AG09309 (cell line): Measurements from ENCODE around the gene SOWAHB.

Source experiments
- DNase-seq: peaks from one replicate; pipeline ENCODE4 v3.0.0-alpha.2; 2010; ENCODE audit warnings: low read depth
- H3K4me3 ChIP-seq: 2 replicates; pipeline ENCODE4 v1.5.1; 2011; ENCODE audit warnings: mild to moderate bottlenecking, low read depth, low read length, moderate library complexity; ENCODE audit not compliant: control insufficient read depth
- CTCF ChIP-seq: IDR thresholded peaks from 2 replicates; pipeline ENCODE4 v1.5.1; 2011; ENCODE audit warnings: mild to moderate bottlenecking, low read depth, low read length, inconsistent platforms; ENCODE audit not compliant: insufficient read depth, control insufficient read depth; ENCODE audit errors: missing control alignments

Gene SOWAHB

DNA sequence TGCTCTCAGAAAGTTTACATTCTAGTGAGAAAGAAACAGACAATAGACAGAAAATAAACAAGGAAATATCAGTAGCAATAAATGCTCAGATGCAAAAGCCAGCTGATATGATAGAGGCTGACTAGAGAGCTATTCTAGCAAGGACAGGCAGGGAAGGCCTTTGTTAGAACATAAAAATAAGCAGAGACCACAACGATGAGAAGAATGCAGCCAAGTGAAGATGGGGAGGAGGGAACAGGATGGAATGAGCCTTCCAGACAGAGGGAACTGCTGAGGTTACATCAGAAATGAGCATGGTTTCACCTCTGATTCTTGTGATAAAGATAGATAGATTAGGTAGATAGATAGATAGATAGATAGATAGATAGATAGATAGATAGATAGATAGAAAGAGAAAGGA lies 7.6 kb upstream of the SOWAHB start:
- peak; percentile 44 for DNase-seq
- no peak overlapping the region for H3K4me3 ChIP-seq
- TF ChIP-seq CTCF, result no peak

DNA sequence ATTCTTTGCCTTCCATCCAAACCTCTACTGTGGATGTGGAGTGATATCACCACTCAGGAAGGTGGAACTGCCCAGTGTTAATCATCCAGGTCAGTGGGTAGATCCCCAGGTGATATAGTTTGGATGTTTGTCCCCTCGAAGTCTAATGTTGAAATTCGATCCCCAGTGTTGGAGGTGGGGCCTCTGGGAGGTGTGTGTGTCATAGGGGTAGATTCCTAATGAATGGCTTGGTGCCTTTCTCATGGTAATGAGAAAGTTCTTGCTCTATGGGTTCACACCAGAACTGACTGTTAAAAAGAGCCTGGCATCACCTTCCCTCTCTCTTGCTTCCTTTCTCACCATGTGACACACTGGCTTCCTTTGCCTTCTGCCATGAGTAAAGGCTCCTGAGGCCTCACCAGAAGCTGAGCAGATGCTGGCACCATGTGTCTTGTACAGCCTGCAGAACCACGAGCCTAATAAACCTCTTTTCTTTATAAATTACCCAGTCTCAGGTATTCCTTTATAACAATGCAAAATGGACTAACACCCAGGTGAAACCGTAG lies 6.8 kb upstream of the SOWAHB start:
- no peak for DNase-seq
- no peak overlapping the region for H3K4me3 ChIP-seq
- TF ChIP-seq CTCF, result no peak

DNA sequence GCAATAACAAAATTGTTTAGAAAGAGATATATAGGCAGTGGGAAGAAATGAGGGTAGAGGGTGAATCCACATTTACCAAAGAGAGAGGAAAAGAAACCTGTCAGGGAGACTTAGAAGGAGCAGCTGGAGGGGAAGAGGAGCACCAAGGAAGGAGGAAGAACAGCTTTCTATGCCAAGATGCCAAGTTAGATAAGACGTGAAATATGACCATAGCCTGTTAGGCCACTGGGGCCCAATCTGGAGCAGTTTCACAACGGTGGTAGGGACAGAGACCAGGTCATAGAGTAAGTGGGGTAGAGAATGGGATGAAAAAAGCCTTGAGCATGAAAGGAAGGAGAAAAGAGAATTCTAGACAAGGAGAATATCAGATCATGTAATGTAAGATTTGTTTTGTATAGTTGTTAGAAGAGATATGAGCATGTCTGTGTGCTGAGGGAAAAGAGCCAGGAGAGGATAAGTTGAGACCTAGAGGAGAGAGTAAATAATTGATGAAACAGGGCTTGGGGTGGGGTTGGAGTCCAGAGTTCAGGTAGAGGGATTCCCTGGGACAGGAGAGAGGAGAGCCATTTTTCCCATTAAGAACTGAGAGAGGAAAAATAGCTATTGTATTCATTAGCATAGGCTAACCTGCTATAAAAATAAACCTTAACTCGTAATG lies 4.4 kb upstream of the SOWAHB start:
- TF ChIP-seq CTCF, result no peak
- H3K4me3 ChIP-seq, result no peak overlapping the region
- DNase-seq, result no peak

DNA sequence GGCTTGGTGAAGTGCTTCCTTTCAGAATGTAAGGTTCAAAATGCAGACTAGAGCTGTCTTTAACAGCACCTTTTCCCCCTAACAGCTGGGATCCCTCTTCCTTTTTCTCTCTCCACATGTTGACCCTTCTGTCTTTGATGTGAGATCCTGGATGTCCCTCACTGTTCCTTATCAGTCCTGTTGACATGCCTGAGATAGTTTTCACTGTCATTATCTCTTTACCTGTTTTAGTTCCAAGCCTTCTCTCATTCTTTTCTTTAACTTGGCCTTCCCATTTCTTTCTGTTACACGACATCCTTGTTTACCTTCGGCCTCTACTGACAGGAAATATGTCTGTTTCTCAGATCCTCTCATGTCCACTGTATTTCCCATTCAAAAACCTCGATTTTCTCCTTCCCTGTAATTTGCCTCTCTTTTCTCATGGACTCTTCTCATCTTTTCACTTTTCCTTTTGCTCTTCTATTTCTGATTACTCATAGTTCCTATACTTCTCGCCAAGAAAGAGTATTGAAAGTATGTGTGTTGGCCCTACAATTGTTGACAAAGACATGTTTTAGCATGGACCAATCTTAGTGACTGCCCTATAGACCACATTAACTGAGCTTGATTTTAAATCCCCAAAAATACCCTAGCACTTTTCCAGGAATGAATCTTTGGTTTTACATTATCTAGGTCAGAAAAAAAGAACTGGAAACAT lies 1.2 kb upstream of the SOWAHB start:
- no peak overlapping the region for H3K4me3 ChIP-seq
- DNase-seq, result no peak
- no peak for TF ChIP-seq CTCF

- DNase-seq, result no peak
- TF ChIP-seq CTCF, result no peak
- H3K4me3 ChIP-seq, result no peak overlapping the region; the same call in 1 of the 2 replicates
Observed at GRCh38 chr4:76898385-76898692, 395 bp upstream of the SOWAHB start.

DNA sequence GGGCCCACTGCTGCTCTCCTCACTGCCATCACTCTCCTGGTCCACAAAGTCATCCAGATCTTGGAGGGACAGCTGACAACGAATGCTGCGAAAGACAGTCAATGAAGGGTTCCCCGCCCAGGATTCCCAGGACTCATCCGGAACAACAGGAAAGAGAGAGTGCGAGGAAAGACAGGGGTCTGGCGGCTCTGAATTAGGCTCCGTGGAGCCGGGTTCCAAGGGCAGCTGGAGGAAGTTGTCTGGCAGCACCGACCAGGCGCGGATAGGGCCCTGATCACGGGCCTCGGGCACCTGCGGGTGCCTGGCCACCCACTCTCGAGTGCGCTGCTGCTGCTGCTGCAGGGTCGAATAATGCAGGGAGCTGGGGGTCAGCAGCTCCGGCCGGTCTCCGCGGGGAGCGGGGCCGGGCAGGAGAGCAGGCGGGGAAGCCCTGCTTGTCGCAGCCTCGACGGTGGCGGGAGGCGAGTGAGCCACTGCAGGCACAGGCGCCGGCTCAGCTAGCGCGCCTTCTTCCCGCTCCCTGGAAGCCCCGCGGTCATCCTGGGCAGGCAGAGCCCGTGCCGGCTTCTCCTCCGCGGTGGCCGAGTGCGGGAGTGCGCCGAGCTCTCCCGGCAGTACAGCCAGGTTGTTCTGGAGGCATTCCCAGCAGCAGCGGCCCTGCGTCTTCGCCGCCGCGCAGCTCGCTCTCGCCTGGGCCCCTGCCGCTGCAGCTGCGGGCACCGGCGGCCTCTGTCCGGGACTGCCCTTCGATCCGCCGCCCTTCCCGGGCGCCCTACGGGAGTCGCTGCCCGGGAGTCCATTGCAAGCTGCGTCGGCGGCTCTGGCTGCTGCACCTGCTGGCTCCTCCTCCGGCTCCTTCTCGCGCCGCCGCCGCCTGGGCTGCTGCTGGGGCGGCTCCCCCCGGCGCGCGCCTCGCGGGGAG lies 1.1 kb downstream of the SOWAHB start:
- no peak for DNase-seq
- no peak for TF ChIP-seq CTCF
- H3K4me3 ChIP-seq, result peak overlapping the region; percentile 30
